ENCODE data around the gene SCARF2.

Gene SCARF2

DNA sequence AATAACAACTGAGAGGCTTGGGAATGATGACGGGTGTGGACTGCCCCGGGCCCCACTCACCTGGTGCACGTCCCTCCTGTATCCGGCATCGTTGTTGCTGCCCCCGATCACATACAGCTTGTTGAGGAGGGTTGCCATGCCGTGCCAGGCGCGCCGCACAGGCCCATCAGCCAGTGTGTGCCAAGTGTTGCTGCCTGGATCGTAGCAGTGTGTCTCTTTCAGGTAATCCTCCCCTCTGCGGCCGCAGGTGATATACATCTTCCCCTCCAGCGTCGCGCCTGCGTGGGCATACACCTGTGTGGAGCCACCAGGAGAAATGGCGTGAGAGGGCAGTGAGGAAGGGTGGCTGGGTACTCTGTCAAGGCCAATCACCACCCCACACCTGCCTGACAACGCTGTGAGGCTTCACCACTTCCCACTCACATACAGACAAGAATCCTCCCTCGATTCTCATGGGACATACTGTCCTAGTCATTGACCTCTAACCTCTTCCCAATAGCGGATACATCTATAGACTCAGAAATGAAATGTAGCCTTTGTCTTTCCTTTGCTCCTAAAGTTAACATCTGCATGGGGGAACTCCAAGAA is 8.9 kb upstream of the SCARF2 start:
- Histone ChIP-seq H3K9me3 (ENCODE audit: insufficient read depth, low read length, severe bottlenecking) (no peaks in the 10 kb centered on the region), H3K9ac (ENCODE audit: low read depth, low read length) (no peak overlapping the region), H3K27ac (ENCODE audit: low read length) (no peak overlapping the region), H4K20me1 (ENCODE audit: insufficient read depth, low read length) (no peaks in the 10 kb centered on the region), H3K36me3 (ENCODE audit: insufficient read depth, low read length) (peaks cover 28% of the 10 kb centered on the region), H3K4me1 (ENCODE audit: insufficient read depth, low read length) (no peaks in the 10 kb centered on the region), H3K79me2 (ENCODE audit: insufficient read depth, low read length) (no peaks in the 10 kb centered on the region), H3K4me3 (ENCODE audit: low read depth in 1 of 2, low read length in 2 of 2) (no peak overlapping the region), H3K4me2 (ENCODE audit: insufficient read depth, low read length) (no peak overlapping the region), H3K27me3 (ENCODE audit: insufficient read depth, low read length, poor library complexity) (no peaks in the 10 kb centered on the region), H2AFZ (ENCODE audit: low read depth, low read length) (no peak overlapping the region)
- ATAC-seq (ENCODE audit: insufficient read depth, low read depth), result no peak
- TF ChIP-seq, protein P1, sequence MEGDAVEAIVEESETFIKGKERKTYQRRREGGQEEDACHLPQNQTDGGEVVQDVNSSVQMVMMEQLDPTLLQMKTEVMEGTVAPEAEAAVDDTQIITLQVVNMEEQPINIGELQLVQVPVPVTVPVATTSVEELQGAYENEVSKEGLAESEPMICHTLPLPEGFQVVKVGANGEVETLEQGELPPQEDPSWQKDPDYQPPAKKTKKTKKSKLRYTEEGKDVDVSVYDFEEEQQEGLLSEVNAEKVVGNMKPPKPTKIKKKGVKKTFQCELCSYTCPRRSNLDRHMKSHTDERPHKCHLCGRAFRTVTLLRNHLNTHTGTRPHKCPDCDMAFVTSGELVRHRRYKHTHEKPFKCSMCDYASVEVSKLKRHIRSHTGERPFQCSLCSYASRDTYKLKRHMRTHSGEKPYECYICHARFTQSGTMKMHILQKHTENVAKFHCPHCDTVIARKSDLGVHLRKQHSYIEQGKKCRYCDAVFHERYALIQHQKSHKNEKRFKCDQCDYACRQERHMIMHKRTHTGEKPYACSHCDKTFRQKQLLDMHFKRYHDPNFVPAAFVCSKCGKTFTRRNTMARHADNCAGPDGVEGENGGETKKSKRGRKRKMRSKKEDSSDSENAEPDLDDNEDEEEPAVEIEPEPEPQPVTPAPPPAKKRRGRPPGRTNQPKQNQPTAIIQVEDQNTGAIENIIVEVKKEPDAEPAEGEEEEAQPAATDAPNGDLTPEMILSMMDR (IDR thresholded peaks at IDR 0.05; ENCODE audit: borderline replicate concordance, extremely low read depth, low read length, poor library complexity, severe bottlenecking), result no peak
- no peak for TF ChIP-seq EZH2 (IDR thresholded peaks at IDR 0.05; ENCODE audit: borderline replicate concordance, low read depth, low read length, severe bottlenecking)
- no peak for DNase-seq

DNA sequence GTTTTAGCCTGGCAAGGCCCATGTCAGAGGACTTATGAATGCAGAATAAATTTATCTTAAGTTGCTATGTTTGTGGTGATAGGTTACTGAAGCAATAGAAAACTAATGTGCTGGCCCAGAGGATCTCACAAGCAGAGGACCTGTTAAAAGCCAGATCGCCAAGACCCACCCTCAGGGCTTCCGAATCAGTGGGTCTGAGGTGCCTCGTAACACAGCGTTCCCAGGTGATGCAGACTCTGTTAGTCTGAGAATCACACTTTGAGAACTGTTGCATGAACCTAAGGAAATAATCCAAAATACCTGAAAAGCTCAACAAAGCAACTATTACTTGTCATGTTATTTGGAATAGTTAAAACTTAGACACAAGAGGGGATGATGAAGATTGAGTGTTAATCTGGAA is 6.7 kb upstream of the SCARF2 start:
- H3K79me2 ChIP-seq (ENCODE audit: insufficient read depth, low read length), result no peaks in the 10 kb centered on the region
- no peak overlapping the region for H2AFZ ChIP-seq (ENCODE audit: low read depth, low read length)
- H3K4me1 ChIP-seq (ENCODE audit: insufficient read depth, low read length), result no peaks in the 10 kb centered on the region
- TF ChIP-seq, protein P1 (IDR thresholded peaks at IDR 0.05; ENCODE audit: borderline replicate concordance, extremely low read depth, low read length, poor library complexity, severe bottlenecking), result no peak
- no peak for TF ChIP-seq EZH2 (IDR thresholded peaks at IDR 0.05; ENCODE audit: borderline replicate concordance, low read depth, low read length, severe bottlenecking)
- ATAC-seq (ENCODE audit: insufficient read depth, low read depth) (no peak), DNase-seq (no peak)
- 0 out of 2 replicates have a peak, but pooled peaks cover 4% of the 10 kb centered on the region for H4K20me1 ChIP-seq (ENCODE audit: insufficient read depth, low read length)
- no peak overlapping the region for H3K9ac ChIP-seq (ENCODE audit: low read depth, low read length)
- H3K36me3 ChIP-seq (ENCODE audit: insufficient read depth, low read length), result peaks cover 26% of the 10 kb centered on the region
- H3K27ac ChIP-seq (ENCODE audit: low read length), result no peak overlapping the region
- H3K9me3 ChIP-seq (ENCODE audit: insufficient read depth, low read length, severe bottlenecking), result no peaks in the 10 kb centered on the region
- no peak overlapping the region for H3K4me2 ChIP-seq (ENCODE audit: insufficient read depth, low read length)
- no peak overlapping the region for H3K4me3 ChIP-seq (ENCODE audit: low read depth in 1 of 2, low read length in 2 of 2)
- no peaks in the 10 kb centered on the region for H3K27me3 ChIP-seq (ENCODE audit: insufficient read depth, low read length, poor library complexity)

DNA sequence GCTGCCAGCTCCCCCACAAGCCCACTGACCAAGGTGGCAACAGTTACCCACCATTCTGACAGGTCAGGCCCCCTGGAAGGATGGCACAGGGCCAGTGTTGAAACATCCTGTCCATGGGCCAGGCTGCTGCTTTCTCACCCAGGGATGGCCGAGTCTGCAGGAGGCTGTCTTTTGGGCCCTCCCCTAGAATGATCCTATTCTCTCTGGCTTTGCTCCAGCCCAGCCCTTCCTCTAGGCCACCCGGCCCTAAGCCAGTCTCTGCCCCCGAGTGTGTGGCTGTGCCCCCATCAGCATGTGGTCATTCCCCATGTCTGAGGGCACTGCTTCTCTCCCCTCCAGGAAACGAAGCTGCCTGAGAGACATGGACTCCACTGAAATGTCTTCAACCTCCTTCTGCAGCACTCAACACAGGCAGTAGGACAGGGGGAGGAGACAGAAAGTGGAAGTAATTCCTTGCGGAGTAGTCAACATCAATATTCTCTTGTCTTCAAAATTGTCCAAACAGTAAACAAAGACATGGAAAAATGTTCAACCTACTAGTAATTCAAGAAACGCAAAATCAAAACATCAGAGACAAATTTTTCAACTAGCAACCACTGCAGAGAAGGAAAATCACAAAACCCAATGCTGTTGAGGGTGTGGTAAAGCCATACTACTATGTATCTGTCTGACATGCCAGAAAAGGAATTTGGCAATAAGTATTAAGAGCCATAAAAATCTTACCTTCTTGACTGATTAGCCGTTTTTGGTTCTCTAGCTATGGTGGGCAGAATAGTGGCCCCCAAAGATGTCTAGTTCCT is 5.1 kb upstream of the SCARF2 start:
- Histone ChIP-seq H3K36me3 (ENCODE audit: insufficient read depth, low read length) (peaks cover 26% of the 10 kb centered on the region), H3K9ac (ENCODE audit: low read depth, low read length) (no peak overlapping the region)
- ATAC-seq (ENCODE audit: insufficient read depth, low read depth), result no peak

More for the DNA sequence above, 5.1 kb upstream of the SCARF2 start:
- TF ChIP-seq, protein P1 (IDR thresholded peaks at IDR 0.05; ENCODE audit: borderline replicate concordance, extremely low read depth, low read length, poor library complexity, severe bottlenecking), result no peak
- no peak for TF ChIP-seq EZH2 (IDR thresholded peaks at IDR 0.05; ENCODE audit: borderline replicate concordance, low read depth, low read length, severe bottlenecking)
- no peaks in the 10 kb centered on the region for H3K9me3 ChIP-seq (ENCODE audit: insufficient read depth, low read length, severe bottlenecking)
- H3K79me2 ChIP-seq (ENCODE audit: insufficient read depth, low read length), result no peaks in the 10 kb centered on the region
- H3K4me1 ChIP-seq (ENCODE audit: insufficient read depth, low read length), result no peaks in the 10 kb centered on the region
- H2AFZ ChIP-seq (ENCODE audit: low read depth, low read length), result no peak overlapping the region
- DNase-seq, result no peak
- no peak overlapping the region for H3K4me2 ChIP-seq (ENCODE audit: insufficient read depth, low read length)
- H4K20me1 ChIP-seq (ENCODE audit: insufficient read depth, low read length), result peaks cover 8% of the 10 kb centered on the region; the same call in 1 of the 2 replicates
- H3K27me3 ChIP-seq (ENCODE audit: insufficient read depth, low read length, poor library complexity), result no peaks in the 10 kb centered on the region
- H3K4me3 ChIP-seq (ENCODE audit: low read depth in 1 of 2, low read length in 2 of 2), result no peak overlapping the region
- no peak overlapping the region for H3K27ac ChIP-seq (ENCODE audit: low read length)
